ENCODE data around the gene BMPER.

GRCh38 chr7:34043461-34044305, 138.3 kb downstream of the BMPER start:
- TF ChIP-seq CTCF (conservative IDR thresholded peaks at IDR 0.05 in 1 of 2, IDR thresholded peaks at IDR 0.05 in 1 of 2; ENCODE audit: low read depth in 1 of 2, low read length in 2 of 2) (no peak), EZH2 (IDR thresholded peaks at IDR 0.05; ENCODE audit: low read length, missing control alignments) (no peak)
